ENCODE measurements around the gene ATAD3B. TPM values are rescaled to one million over a fixed set of nuclear protein-coding genes. Genes with fewer than 3 reads are reported as not detected.

ATAD3B gene
- total and polyA plus RNA-seq, 2 donors (not counting 3 experiments of a cell fraction or from before 2014, with no cell fraction given), result 20.5 to 48.2 TPM

GRCh38 chr1:1426496-1427105, 45.0 kb upstream of the ATAD3B start:
- Histone ChIP-seq H3K9me3 (replicated peaks; ENCODE audit: control insufficient read depth, insufficient read depth, low read length) (no peaks in the 10 kb centered on the region), H3K27me3 (ENCODE audit: control insufficient read depth in 2 of 2, insufficient read depth in 2 of 2, low read length in 2 of 2) (no peaks in the 10 kb centered on the region), H3K4me1 (ENCODE audit: control insufficient read depth, extremely low read depth, insufficient read depth, low read length) (peaks cover 10% of the 10 kb centered on the region), H3K36me3 (ENCODE audit: control insufficient read depth in 2 of 2, extremely low read depth in 1 of 2, insufficient read depth in 2 of 2, low read length in 2 of 2) (no peaks in the 10 kb centered on the region), H3K27ac (ENCODE audit: insufficient read depth, low read depth, low read length) (no peak overlapping the region), H3K9me1 (replicated peaks; ENCODE audit: control insufficient read depth, extremely low read depth, insufficient read depth, low read length) (no peaks in the 10 kb centered on the region), H3K79me2 (ENCODE audit: control insufficient read depth, insufficient read depth, low read length) (no peaks in the 10 kb centered on the region), H4K20me1 (replicated peaks; ENCODE audit: control insufficient read depth, extremely low read depth, insufficient read depth, low read length) (no peaks in the 10 kb centered on the region), H3K4me2 (ENCODE audit: insufficient read depth, low read length) (no peak overlapping the region), H2AFZ (ENCODE audit: low read depth, low read length) (no peak overlapping the region), H3K9ac (replicated peaks; ENCODE audit: extremely low read depth, insufficient read depth, low read length) (no peak overlapping the region), H3K4me3 (replicated peaks in 1 of 3; ENCODE audit: insufficient read depth in 1 of 3, low read depth in 1 of 3, low read length in 3 of 3) (no peak overlapping the region)
- TF ChIP-seq FOS (IDR thresholded peaks at IDR 0.05; ENCODE audit: borderline replicate concordance, insufficient read depth, low read length) (no peak), POLR2AphosphoS5 (IDR thresholded peaks at IDR 0.05; ENCODE audit: insufficient read depth, low read depth, low read length) (no peak), CTCF (IDR thresholded peaks at IDR 0.05; ENCODE audit: extremely low read depth in 1 of 2, insufficient read depth in 1 of 2, low read depth in 1 of 2, low read length in 2 of 2) (no peak), JUN (IDR thresholded peaks at IDR 0.05; ENCODE audit: borderline replicate concordance, insufficient read depth, insufficient read length, low read depth) (no peak), GATA2 (IDR thresholded peaks at IDR 0.05; ENCODE audit: insufficient read depth, insufficient read length, low read depth, low read length) (no peak), POLR2A (IDR thresholded peaks at IDR 0.05; ENCODE audit: low read depth, low read length) (no peak), MYC (IDR thresholded peaks at IDR 0.05; ENCODE audit: low read depth, low read length) (no peak), EZH2 (IDR thresholded peaks at IDR 0.05; ENCODE audit: borderline replicate concordance, low read depth, low read length, severe bottlenecking) (no peak), MAX (IDR thresholded peaks at IDR 0.05; ENCODE audit: insufficient read depth, insufficient read length) (no peak)
- ChIA-PET CTCF (no interaction called here), POLR2A (no interaction called here)
- intact Hi-C loops (cut with micrococcal nuclease) (no loop called here), dilution Hi-C loops (cut with MboI; ENCODE audit: extremely low pct_ligation_motif_present, low sequenced_read_pairs) (no loop called here)
- FAIRE-seq (no peak), DNase-seq (ENCODE audit: low read depth, low spot score) (no peak)
- no TSS peak for BruUV-seq (replicated peaks)
